NCI-H2081 (cell line): Measurements from ENCODE around the gene ANXA2.

ENCODE experiments used
- DNase-seq, 2 experiments: peaks; one replicate each; lab custom pipeline; 2025; lab: John Stamatoyannopoulos, UW

ANXA2 gene

GRCh38 chr15:60343221-60343970 lies 54.4 kb downstream of the ANXA2 start:
- DNase-seq: no peak

GRCh38 chr15:60340207-60340921 lies 57.4 kb downstream of the ANXA2 start:
- DNase-seq: no peak

GRCh38 chr15:60339236-60339635 lies 58.5 kb downstream of the ANXA2 start:
- DNase-seq: no peak

- no peak for DNase-seq
Measured at GRCh38 chr15:60338810-60339209, 59.0 kb downstream of the ANXA2 start.

- DNase-seq: no peak
Measured at GRCh38 chr15:60337076-60337475, 60.7 kb downstream of the ANXA2 start.

- peak; percentile 67 to 92 for DNase-seq
Measured at GRCh38 chr15:60335296-60335695, 62.5 kb downstream of the ANXA2 start.

- DNase-seq: peak in 1 of 2 experiments; percentile 16
Measured at GRCh38 chr15:60328852-60329443, 68.8 kb downstream of the ANXA2 start.

- peak; percentile 64 to 67 for DNase-seq
Measured at GRCh38 chr15:60326824-60327654, 70.7 kb downstream of the ANXA2 start.

GRCh38 chr15:60326343-60326742 lies 71.4 kb downstream of the ANXA2 start:
- no peak for DNase-seq

- no peak for DNase-seq
Measured at GRCh38 chr15:60325905-60326304, 71.9 kb downstream of the ANXA2 start.

GRCh38 chr15:60324706-60325438 lies 72.9 kb downstream of the ANXA2 start:
- DNase-seq: peak; percentile 17 to 30

GRCh38 chr15:60323322-60323721 lies 74.5 kb downstream of the ANXA2 start:
- DNase-seq: no peak

GRCh38 chr15:60320365-60320764 lies 77.4 kb downstream of the ANXA2 start:
- no peak for DNase-seq

GRCh38 chr15:60318216-60318867 lies 79.4 kb downstream of the ANXA2 start:
- peak in 1 of 2 experiments; percentile 11 for DNase-seq

GRCh38 chr15:60316961-60317360 lies 80.8 kb downstream of the ANXA2 start:
- DNase-seq: no peak

- DNase-seq: no peak
Measured at GRCh38 chr15:60315878-60316277, 81.9 kb downstream of the ANXA2 start.

GRCh38 chr15:60313906-60314305 lies 83.9 kb downstream of the ANXA2 start:
- DNase-seq: peak in 1 of 2 experiments; percentile 10

- DNase-seq: no peak
Measured at GRCh38 chr15:60307034-60307433, 90.8 kb downstream of the ANXA2 start.

GRCh38 chr15:60301024-60301423 lies 96.8 kb downstream of the ANXA2 start:
- DNase-seq: peak; percentile 37 to 39

- peak; percentile 98 to 99 for DNase-seq
Measured at GRCh38 chr15:60299452-60300047, 98.2 kb downstream of the ANXA2 start.
